GM12801 (cell line): ENCODE results near the gene CERS4.

Source experiments
- CTCF ChIP-seq: IDR thresholded peaks from one replicate; pipeline ENCODE4 v1.5.1; 2011; ENCODE audit warnings: control low read depth; ENCODE audit not compliant: insufficient read length; ENCODE audit errors: extremely low read depth

CERS4 gene

GRCh38 chr19:8208119-8208921 is 850 bp upstream of the CERS4 start:
- TF ChIP-seq CTCF: no peak

DNA sequence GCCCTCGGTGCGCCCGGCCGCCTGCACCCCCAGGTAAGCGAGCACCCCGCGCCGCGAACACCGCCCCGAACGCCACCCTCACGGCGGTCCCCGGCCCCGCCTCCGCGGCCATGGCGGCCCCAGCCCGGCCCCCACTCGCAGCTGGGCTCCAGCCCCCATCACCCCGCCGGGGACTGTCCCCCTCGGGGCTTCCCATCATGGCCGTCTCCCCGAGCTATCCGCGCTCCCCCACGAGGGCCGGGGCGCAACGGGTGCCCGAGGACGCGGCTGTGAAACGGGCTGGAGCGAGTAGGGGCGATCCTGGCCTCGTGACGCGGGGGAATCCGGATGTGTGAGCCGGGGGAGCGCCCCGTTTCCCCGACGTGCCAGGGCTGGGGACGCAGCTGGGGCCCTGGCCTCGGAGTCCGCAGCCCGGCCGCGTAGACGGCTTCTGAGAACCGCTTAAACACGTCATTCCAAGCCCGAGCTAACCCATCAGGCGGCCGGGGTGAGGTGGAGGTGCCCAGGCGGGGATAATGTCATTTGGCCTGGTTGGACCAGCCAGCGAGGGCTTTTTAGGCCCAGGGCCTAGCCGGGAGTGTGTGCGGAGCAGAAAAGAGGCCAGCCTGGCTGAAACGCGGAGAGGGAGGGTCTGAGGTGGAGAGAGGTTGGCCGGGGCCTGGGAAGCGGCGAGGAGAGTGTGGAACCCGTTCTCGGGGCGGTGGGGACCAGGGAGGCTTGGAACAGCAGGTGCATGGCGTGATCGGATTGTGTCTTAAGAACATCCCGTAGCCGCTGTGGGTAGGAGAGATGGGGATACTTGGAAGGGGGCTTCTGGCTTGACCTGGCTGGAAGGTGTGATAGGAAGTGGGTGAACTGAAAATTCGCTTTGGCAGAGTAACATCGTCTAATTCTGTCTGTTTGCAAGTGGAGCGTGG is 550 bp downstream of the CERS4 start:
- no peak for TF ChIP-seq CTCF

DNA sequence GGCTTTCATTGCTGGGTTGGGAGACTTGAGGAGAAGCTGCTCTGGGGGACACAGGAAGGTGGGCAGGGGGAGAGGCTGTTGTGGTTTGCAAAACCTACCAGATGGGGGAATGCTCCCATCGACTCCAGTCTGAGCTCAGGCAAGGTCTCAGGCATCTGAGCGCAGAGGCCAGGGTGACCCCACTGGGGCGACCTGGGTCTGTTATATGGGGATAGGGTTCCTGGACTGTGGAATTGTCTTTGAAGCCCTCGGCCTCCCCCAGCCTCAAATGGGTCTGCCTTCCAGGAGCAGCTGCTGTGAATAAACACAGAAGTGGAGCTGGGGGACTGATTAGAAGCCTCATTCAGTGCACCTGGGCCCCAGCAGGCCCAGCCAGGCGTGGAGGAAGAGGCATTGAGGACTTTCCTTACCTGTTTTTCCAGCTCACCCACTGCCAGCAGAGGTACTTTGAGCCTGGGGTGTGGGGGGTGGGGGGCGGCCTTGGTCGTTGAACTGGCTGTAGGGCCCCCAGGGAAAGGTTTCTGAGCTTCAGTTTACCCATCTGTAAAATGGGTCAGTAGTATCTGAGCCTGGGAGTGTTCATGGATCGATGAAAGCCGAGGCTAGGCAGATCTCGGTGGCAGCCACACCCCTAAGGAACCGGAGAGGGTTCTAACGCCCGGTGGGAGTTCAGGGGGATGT is 1.4 kb downstream of the CERS4 start:
- TF ChIP-seq CTCF: no peak

- TF ChIP-seq CTCF: no peak
Measured at GRCh38 chr19:8212212-8212611, 3.0 kb downstream of the CERS4 start.

DNA sequence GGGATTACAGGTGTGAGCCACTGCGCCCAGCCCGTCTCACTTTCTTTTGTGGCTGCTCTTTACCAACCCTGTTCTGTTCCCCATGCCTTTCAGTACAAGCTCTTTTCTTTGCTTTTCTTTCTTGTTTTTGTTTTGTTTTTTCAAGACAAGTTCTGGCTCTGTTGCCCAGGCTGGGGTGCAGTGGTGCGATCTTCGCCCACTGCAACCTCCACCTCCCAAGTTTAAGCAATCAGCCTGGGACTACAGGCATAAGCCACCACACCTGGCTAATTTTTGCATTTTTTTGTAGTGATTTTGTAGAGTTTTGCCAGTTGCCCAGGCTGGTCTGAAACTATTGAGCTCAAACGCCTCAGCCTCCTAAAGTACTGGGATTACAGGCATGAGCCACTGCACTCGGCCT is 3.7 kb downstream of the CERS4 start:
- no peak for TF ChIP-seq CTCF

DNA sequence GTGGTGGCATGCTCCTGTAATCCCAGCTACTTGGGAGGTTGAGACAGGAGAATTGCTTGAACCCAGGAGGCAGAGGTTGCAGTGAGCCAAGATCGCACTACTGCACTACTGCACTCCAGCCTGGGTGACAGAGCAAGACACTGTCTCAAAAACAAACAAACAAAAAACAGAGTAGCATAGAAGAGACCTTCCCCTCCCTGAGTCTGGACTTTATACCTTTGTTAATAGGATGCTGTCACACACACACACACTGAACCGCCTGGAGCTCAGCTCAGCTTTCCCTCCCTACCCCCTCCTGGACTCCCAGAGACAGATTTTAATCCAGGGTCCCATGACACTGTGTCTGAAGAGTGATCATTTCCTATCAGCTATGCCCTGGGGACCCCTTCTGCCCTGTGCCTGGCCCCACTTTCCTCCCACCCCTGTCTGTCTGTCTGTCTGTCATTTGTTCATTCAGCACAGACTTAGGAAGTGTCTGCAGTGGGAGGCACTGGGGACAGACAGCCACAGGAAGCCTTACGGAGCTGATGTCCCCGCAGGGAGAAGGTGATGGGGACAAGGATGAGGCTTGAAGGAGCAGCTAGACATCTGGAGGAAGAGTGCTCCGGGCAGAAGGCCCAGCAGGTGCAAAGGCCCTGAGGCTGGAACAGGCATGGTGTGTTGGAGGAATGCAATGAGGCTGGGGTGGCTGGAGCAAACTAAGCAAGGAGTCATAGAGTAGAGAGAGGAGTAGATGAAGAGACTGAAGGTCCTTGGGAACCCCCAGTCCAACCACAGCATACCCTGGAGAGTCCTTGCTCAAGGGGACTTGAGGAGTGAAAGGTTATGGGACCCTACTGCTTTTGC is 4.9 kb downstream of the CERS4 start:
- no peak for TF ChIP-seq CTCF

DNA sequence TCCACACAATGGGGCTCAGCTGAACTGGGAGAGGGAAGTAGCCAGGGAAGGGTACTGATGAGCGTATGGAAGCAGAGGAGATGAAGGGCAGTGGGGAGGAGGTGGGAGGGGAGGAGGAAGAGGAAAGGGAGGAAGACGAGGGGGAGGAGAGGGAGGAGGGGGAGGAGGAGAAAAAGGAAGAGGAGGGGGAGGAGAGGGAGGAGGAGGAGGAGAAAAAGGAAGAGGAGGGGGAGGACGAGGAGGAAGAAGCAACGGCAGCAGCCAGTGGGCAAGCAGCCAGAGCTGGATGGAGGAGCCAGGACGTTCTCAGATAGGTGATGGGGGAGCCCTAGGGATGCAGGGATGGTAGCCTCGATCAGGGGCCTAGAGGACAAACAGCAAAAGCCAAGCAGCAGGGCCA is 5.6 kb downstream of the CERS4 start:
- TF ChIP-seq CTCF: no peak
